ENCODE measurements around the gene SLC30A7. TPM values are rescaled to one million over a fixed set of nuclear protein-coding genes. Genes with fewer than 3 reads are reported as not detected.

Gene SLC30A7
- total RNA-seq, 1 donor from 2014 or later = 56.6 TPM

GRCh38 chr1:100989306-100990077 lies 93.6 kb downstream of the SLC30A7 start:
- Histone ChIP-seq H3K36me3 (ENCODE audit: insufficient read depth, low read length) (no peaks in the 10 kb centered on the region), H4K20me1 (ENCODE audit: insufficient read depth, low read length) (no peaks in the 10 kb centered on the region), H3K79me2 (ENCODE audit: insufficient read depth, low read length) (no peaks in the 10 kb centered on the region), H3K4me2 (ENCODE audit: low read length) (no peak overlapping the region), H3K27ac (ENCODE audit: low read depth, low read length) (peak overlapping the region; percentile 62), H3K4me1 (ENCODE audit: insufficient read depth, low read length) (peaks cover 11% of the 10 kb centered on the region), H3K4me3 (ENCODE audit: insufficient read depth, low read depth, low read length) (no peak overlapping the region), H3K9ac (ENCODE audit: low read length) (peak overlapping the region; percentile 13), H2AFZ (ENCODE audit: low read depth, low read length) (no peak overlapping the region), H3K9me3 (ENCODE audit: insufficient read depth, low read depth, low read length) (no peaks in the 10 kb centered on the region), H3K27me3 (ENCODE audit: insufficient read depth, low read length) (no peaks in the 10 kb centered on the region)
- Mint-ChIP-seq H3K27ac (ENCODE audit: unreplicated experiment) (peak overlapping the region; percentile 79), H3K27me3 (ENCODE audit: low read depth, unreplicated experiment) (no peaks in the 10 kb centered on the region), H3K9me3 (ENCODE audit: unreplicated experiment) (no peaks in the 10 kb centered on the region), H3K36me3 (ENCODE audit: low read depth, unreplicated experiment) (peaks cover 6% of the 10 kb centered on the region), H3K4me3 (ENCODE audit: unreplicated experiment) (no peak overlapping the region), H3K4me1 (ENCODE audit: low read depth, unreplicated experiment) (peaks cover 12% of the 10 kb centered on the region)
- DNase-seq (ENCODE audit: low read depth) (peak; percentile 87), FAIRE-seq (peak; percentile 32)
- TF ChIP-seq EZH2 (IDR thresholded peaks at IDR 0.05; ENCODE audit: insufficient read depth, low read length) (no peak), CTCF (IDR thresholded peaks at IDR 0.05; ENCODE audit: insufficient read depth, low read depth, low read length) (no peak)

GRCh38 chr1:100995198-100995988 lies 99.5 kb downstream of the SLC30A7 start:
- Histone ChIP-seq H3K27ac (ENCODE audit: low read depth, low read length) (no peak overlapping the region), H3K27me3 (ENCODE audit: insufficient read depth, low read length) (no peaks in the 10 kb centered on the region), H2AFZ (ENCODE audit: low read depth, low read length) (no peak overlapping the region), H3K36me3 (ENCODE audit: insufficient read depth, low read length) (no peaks in the 10 kb centered on the region), H4K20me1 (ENCODE audit: insufficient read depth, low read length) (no peaks in the 10 kb centered on the region), H3K4me3 (ENCODE audit: insufficient read depth, low read depth, low read length) (no peak overlapping the region), H3K4me2 (ENCODE audit: low read length) (no peak overlapping the region), H3K9ac (ENCODE audit: low read length) (no peak overlapping the region), H3K4me1 (ENCODE audit: insufficient read depth, low read length) (no peaks in the 10 kb centered on the region), H3K9me3 (ENCODE audit: insufficient read depth, low read depth, low read length) (no peaks in the 10 kb centered on the region), H3K79me2 (ENCODE audit: insufficient read depth, low read length) (no peaks in the 10 kb centered on the region)
- peaks cover 13% of the 10 kb centered on the region for H3K36me3 Mint-ChIP-seq (ENCODE audit: low read depth, unreplicated experiment)
- no peak for DNase-seq (ENCODE audit: low read depth)
- H3K9me3 Mint-ChIP-seq (ENCODE audit: unreplicated experiment) = no peaks in the 10 kb centered on the region
- peaks cover 2% of the 10 kb centered on the region for H3K4me1 Mint-ChIP-seq (ENCODE audit: low read depth, unreplicated experiment)
- TF ChIP-seq CTCF (IDR thresholded peaks at IDR 0.05; ENCODE audit: insufficient read depth, low read depth, low read length) (no peak), EZH2 (IDR thresholded peaks at IDR 0.05; ENCODE audit: insufficient read depth, low read length) (no peak)
- no peak overlapping the region for H3K27ac Mint-ChIP-seq (ENCODE audit: unreplicated experiment)
- no peaks in the 10 kb centered on the region for H3K27me3 Mint-ChIP-seq (ENCODE audit: low read depth, unreplicated experiment)
- no peak overlapping the region for H3K4me3 Mint-ChIP-seq (ENCODE audit: unreplicated experiment)
- no peak for FAIRE-seq
